AG08396 (cell line): ENCODE results near the gene HOXC9.

Experiments
- DNase-seq: peaks from one replicate; pipeline ENCODE4 v3.0.0; 2012; ENCODE audit warnings: low spot score, mixed read lengths

HOXC9 gene

DNA sequence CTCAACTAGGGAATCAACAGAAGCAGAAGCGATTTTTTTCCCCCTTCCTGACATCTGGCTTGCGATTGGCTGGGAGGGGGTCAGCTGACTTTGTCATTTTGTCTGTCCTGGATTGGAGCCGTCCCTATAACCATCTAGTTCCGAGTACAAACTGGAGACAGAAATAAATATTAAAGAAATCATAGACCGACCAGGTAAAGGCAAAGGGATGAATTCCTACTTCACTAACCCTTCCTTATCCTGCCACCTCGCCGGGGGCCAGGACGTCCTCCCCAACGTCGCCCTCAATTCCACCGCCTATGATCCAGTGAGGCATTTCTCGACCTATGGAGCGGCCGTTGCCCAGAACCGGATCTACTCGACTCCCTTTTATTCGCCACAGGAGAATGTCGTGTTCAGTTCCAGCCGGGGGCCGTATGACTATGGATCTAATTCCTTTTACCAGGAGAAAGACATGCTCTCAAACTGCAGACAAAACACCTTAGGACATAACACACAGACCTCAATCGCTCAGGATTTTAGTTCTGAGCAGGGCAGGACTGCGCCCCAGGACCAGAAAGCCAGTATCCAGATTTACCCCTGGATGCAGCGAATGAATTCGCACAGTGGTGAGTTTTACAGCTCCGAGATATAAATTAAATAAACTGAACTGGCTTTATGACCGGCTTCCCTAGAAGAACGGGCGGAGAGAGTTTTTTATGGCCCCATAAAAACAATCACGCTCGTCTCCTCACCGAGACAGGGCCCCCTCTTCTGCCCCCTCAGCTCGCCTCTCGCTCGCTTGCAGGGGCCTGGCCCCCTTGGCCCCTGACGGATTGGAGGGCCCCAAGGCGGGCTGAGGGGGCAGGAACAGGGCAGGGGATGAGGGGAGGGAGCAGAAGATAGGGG, 28.6 kb downstream of the HOXC9 start, which contains the start of gene HOXC6:
Gene HOXC6, plus strand, starts transcription at position 127 of the 888 bp plus-strand sequence. Its CDS starts 82 bp downstream, at position 209.
- DNase-seq, result peak; percentile 84

DNA sequence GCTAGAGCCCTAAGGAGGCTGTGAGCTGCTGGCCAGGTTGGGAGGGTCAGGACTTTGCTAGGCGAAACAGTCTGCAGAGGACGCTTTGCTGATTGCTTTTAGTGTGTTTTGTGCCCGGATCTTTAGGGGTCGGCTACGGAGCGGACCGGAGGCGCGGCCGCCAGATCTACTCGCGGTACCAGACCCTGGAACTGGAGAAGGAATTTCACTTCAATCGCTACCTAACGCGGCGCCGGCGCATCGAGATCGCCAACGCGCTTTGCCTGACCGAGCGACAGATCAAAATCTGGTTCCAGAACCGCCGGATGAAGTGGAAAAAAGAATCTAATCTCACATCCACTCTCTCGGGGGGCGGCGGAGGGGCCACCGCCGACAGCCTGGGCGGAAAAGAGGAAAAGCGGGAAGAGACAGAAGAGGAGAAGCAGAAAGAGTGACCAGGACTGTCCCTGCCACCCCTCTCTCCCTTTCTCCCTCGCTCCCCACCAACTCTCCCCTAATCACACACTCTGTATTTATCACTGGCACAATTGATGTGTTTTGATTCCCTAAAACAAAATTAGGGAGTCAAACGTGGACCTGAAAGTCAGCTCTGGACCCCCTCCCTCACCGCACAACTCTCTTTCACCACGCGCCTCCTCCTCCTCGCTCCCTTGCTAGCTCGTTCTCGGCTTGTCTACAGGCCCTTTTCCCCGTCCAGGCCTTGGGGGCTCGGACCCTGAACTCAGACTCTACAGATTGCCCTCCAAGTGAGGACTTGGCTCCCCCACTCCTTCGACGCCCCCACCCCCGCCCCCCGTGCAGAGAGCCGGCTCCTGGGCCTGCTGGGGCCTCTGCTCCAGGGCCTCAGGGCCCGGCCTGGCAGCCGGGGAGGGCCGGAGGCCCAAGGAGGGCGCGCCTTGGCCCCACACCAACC, 29.8 kb downstream of the HOXC9 start:
- DNase-seq, result no peak

DNA sequence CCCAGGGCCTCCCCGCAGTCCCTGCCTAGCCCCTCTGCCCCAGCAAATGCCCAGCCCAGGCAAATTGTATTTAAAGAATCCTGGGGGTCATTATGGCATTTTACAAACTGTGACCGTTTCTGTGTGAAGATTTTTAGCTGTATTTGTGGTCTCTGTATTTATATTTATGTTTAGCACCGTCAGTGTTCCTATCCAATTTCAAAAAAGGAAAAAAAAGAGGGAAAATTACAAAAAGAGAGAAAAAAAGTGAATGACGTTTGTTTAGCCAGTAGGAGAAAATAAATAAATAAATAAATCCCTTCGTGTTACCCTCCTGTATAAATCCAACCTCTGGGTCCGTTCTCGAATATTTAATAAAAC, 30.5 kb downstream of the HOXC9 start:
- DNase-seq, result no peak

DNA sequence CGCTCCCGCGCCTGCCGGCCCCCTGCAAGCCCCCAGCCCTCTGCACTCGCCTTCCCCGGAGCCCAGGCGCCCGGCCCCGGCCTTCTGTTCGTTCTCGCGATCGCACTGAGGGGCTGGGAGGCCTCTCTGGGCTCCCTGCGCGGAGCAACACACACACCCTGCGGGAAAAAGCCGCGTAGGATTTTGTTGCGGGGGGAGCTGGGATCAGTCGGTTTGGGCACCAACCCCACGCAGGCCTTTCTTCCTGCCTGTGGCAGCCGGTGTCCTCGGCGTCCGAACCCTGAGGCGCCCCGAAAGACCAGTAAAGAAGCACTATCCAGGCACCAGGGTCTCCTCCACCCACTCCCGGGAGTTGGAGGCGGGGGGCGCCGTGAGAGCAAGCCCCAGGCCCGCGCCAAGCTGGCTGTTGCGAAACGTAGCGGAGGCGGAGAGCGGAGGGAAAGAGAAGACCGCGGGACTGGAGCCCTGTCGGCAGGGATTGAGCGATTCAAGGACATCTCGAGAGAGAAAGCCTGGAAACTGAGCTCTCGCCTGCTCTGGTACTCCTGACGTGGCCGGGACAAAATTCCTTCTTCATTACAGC, 31.0 kb downstream of the HOXC9 start:
- DNase-seq, result no peak

DNA sequence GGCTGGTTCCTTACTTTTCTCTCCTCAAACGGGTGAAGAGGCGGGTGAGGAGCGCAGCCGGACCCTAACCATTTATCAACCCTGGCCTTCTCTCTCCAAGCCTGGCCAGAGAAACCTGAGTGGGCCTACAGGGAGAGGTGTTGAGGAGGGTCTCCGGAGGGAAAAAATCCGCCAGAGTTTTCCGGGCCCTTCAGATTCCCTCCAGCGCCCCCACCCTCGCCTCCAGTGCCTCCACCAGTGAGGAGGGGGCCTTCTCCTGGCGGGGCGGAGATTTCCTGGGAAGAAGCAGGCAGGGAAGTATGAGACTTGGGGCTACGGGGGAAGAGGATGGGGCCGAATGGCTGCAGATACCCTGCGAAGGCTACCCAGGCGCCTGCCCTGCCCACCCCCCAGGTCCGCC, 31.5 kb downstream of the HOXC9 start:
- no peak for DNase-seq

DNA sequence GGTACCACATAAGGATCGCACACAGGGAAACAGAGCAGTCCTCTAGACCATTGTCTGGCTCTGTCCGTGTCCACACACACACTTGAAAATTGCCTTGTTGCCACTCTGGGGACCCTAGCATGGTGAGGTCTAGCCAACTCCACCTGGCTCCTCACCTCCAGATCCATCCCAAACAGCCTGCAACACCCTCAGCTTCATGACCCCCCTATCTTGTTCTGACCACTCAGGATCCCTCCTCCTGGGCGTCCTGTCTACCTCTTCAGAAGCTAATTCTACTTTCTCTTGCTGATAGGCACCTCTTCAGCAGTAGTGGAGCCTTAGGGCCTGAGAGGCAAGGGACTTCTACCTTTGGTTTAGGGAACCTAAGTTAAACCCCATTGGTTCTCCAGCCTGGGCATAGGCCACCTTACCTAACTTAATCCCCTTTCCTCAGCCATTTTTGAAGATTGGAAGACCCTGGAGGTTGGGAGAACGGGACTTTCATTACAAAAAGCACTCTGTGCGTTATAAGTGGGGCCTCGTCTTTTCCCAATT, 32.2 kb downstream of the HOXC9 start:
- DNase-seq, result no peak

DNA sequence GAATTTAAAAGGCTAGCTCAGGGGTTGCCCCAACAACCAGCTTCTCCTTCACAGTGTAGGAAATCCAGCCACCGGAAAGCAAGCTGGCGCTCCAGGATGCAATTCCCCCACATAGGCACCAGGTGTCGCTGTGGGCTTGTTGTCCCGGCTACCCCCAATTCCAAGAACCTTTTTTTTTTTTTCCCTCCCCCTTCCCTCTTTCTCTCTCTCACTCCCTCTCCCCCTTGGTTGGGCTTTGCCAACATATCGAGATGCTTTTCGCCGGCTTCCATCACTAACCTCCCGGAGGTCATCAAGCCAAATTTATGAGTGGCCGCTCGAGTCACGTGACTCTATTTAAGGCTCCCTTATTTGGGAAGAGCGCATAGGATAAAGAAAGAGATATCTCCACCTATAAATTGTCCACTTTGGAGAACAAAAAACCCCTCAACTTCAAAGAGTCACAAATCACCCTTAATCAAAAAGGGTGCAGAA, 32.7 kb downstream of the HOXC9 start, which contains the start of gene HOXC5:
Gene HOXC5, plus strand, starts transcription at position 424 of the 474 bp plus-strand sequence. CDS start 73 bp downstream, outside the sequence.
- peak; percentile 93 for DNase-seq

DNA sequence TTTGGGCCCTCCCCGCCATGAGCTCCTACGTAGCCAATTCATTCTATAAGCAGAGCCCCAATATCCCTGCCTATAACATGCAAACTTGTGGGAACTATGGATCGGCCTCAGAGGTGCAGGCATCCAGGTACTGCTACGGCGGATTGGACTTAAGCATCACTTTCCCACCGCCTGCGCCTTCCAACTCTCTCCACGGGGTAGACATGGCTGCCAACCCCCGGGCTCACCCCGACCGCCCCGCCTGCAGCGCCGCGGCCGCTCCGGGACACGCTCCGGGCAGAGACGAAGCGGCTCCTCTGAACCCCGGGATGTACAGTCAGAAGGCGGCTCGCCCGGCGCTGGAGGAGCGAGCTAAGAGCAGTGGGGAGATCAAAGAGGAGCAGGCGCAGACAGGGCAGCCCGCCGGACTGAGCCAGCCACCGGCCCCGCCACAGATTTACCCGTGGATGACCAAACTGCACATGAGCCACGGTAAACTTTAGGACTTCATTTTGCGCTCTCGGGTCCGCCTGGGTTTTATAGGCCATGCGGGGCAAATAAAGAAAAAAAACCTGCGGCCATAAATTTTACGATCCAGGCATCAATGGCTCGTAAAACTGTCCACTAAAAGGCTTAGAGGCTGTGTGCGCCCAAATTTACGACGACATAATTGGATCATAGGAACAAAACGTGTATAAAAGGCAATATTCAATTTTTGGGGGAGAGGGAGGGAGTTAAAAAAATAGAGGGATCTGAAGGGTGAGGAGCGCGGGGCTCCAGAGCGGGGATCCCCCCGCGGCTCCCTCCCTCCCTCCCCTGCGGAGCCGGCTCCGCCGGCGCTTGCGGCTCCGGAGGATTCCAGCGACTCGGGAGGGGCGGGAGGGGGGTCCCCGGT, 33.4 kb downstream of the HOXC9 start:
- peak; percentile 70 for DNase-seq

DNA sequence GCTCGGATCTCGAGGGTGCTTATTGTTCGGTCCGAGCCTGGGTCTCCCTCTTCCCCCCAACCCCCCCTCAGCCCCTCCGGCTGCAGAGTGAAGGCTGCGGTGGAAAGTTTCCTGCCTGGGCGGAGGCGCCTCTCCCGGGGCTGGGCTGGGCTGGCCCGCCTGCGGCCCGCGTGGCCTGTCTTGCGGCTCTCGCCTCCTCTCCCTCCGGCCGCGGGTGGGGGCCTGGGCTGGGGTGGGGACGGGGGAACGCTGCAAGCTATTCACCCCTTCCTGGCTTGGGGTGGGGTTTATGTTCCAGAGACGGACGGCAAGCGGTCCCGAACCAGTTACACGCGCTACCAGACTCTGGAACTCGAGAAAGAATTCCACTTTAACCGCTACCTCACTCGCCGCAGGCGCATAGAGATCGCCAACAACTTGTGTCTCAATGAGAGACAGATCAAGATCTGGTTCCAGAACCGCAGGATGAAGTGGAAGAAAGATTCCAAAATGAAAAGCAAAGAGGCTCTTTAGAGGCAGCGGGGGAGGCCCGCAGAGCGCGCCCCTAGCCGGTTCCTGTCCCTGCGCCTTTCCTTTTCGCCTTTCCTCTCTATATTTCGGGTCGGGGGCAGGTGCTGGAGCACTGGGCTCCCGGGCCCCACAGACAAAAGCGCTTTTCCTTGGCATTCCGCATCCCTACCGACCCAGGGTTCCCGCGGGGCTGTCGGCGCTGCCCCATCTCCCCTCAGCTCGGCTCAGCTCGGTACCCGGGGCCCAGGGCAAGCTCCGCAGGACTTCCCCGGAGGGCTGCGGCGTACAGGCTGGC, 34.2 kb downstream of the HOXC9 start:
- DNase-seq, result no peak

DNA sequence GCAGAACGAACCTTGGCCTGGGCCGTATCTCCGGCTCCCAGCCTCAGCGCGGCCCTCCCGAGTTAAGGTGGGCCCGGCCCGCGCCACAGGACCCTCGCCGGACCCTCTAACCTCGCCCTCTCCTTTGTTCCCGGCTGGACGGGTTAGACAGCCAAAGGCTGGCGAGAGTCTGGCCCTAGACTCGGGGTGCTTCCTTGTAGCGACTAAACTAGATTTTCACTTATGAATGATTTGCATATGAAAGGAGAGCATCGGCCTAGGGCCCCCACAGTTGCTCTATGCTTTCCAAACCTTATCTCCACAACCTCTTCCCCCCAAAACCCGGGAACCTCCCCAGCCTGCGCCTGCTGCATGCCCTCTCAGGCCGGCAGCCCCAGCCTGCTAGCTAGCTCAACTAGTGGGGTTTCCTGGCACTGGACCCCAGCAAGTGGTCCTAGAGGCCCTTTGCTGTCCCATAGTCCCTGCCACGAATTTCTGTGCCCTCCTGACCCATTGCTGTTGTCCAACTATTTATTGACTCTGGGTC, 34.9 kb downstream of the HOXC9 start:
- no peak for DNase-seq

DNA sequence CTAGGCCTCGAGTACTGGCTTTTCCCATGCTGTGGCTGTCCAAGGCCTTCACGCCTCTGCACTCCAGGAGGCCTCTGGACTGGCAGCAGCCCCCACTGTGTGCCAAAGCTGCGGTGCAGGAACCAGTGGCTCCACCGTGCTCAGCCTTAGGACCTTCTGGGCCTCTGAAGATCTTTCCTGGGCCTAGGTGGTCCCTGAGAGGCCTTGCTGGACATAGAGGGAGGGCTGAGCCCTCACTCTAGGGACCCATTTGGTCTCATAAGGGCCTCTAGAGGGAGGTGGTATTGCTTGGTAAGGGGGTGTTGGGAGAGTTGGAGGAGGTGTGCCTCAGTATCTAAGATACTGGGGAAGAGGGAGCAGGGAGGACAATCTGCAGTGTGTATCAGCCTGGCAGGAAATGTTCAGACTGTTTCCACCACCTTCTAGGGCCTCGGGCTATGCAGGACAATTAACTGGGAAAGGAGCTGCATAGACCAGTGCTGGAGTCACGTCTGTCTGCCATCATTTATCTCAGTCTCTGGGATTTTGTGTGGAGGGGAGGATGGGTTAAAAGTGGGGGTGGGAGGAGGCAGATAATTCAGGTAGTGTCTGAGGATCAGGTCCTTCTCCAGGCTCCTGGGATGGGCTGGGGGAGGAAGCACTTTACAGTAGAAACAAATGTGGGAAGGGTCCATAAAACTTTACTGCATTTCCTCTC, 35.8 kb downstream of the HOXC9 start:
- no peak for DNase-seq

DNA sequence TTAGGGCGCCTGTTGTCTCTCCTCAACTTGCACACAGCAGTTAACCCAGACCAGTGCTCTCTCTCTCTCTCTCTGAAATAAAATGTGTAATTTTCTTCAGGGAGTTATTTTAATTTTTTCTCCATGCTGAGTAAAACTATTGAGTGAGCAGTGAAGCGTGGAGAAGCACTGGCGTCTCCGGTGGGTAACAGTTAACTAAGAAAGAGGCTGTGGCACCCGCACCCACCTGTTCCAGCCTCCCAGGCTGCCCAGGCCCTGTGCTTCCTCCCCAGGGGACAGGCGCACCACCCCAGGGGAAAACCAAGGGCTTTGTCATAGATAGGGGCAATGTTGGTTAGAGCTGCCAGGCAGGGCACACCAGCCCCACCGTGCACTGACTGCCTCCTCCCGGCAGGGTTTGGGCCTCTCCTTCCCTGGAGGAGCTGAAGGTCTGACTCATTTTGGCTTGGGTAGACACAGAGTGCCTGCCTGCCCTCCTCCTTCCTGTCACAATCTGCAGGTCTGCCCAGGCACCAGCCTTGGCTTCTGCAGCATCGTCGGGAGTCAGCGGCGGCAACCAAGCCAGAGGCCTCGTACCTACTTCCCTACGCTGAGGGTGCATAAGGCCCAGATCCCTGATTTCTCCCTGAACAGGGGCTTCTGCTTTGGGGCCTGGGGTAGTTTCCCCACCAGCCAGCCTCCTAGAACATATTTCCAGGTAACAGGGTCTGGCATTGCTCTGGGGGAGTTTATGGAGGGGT, 36.8 kb downstream of the HOXC9 start:
- DNase-seq, result no peak

DNA sequence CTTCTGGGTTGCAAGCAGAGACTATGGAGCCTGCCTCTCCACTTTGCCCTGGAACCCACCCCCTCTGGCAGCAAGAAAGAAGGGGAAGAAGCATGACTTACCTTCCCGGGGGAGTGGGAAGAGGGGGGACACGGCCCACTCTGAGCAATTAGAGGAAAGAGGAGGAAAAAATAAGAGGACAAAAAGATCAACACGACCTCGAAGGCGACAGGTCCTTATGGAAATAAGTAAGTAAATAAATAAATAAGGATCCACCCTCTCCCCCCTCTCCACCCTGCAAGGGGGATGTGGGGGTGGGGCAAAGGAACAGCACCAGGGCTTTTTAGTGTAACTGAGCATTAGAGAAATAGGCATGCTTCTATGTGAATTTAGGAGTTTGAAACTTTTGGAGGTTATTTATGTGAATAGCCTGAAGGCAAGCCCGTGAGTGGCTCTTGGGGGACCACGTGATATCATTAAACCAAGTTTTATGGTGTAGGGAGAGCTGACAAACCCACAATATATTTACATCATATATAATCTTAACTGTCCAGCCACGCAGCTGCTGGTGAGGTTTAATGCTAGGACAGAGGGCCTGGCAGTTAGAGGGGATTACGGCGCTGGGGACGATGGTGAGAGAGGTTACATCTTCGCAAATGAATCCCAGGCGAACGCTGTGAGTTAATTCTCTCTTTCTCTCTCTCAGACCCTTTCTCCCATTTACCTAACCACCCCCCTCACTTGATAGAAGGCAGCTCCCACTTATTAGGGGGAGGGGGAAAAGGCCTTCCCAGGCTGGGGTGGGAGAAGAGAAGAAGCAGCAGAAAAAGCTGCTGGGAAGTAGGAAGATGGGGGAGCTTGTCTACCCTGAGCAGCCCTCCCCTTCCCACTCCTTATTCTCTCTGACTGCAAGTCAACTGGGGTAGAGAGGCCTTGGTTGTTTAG, 37.7 kb downstream of the HOXC9 start:
- no peak for DNase-seq

DNA sequence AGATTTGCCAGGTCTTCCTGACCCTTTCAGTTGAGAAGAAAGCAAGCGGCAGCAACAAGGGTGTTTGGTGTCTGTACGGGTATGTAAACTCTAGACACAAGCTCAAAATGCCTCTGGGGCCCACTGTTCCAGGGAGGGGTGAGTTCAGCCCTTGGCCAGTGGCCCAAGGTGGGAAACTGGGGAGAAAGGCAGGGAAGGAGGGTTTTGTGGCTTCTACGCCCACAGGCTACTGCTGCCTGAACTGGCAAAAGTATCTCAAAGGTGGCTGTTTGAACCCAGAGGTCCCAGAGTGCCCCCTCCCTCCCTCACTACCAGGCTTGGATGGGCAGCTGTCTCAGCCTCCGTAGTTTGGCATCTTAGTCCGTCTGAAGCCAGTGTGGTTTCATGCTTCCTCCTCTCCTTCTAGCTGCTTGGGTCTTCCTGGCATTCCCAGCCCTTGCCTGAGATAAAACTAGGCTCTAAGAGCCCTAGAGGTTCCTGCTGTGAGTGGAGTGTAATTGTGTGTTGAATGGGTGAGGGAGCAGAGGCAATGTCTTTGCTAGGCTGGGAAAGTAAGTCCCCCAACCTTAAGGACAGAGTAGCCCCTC, 38.4 kb downstream of the HOXC9 start:
- no peak for DNase-seq

DNA sequence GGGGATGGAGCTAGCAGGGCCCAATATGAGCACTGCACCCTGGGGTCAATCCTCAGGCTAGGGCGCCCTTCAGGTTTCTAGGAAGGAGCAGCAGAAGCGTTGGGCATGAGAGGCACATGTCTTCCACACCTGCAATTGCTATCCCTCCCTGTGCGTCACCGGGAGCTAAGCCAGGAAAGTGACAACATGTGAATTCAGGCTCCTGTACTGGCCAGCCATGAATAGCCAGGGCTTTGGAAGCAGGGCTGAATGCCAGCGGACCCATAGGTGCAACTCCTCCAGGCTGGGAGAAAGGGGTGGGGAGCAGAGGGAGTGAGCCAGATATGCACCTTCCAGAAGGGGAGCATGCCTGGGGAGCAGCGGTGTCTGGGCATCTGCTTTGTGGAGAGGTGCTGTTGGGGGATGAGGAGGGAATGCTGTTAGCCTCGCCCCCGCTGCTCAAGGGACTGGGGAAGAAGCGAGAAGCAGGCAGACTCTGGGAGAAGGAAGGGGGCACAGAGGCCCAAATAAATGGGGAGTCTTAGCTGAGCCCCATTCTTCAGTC, 39.0 kb downstream of the HOXC9 start:
- DNase-seq, result no peak

DNA sequence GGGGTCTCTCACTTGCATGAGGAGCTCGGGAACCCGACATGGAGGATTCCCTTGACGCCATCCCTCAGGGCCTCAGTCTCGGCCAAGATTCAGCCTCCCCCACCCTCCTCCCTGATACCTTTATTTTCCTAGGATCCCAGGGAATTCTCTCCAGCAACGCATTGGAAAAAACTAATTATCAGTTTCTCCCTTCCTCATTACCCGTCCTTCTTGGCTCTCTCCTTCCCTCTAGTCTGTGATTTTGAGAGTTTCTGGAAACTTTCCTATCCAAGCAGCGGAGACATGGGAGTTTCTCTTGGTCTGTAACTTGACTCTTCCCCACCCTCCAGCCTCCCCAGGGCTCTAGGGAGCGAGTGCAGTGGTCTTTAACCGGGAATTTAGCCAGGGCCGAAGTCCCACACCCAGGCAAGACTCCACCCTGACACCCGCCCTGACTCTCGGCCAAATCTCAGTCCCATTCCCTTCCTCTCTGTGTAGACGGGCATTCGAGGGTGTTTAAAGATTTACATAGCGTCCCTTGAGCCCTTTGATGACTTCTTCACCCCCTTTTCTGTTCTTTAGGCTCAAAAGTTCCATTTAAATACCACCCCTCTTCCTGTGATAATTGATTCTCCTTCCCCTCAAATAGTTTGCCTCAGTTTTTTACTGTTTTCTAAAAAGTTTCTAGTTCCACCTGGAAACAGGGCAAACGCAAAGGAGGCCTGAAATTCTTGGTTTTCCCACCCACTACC, 39.6 kb downstream of the HOXC9 start:
- no peak for DNase-seq
